CD4-positive, alpha-beta T cell treated with Interleukin-2 at 100 ng/mL for 4 hours (primary cell): Measurements from ENCODE around the gene BZW1.

ENCODE experiments used
- DNase-seq: peaks from one replicate; pipeline ENCODE4 v3.0.0-alpha.2; 2020; ENCODE audit warnings: low spot score

The BZW1 gene

GRCh38 chr2:200811333-200812121, at the start of gene BZW1:
BZW1 (plus strand) TSS chr2:200811910; CDS start chr2:200813218, 1,308 bp downstream.
- peak; percentile 98 for DNase-seq

GRCh38 chr2:200762127-200762526, 49.6 kb upstream of the BZW1 start:
- no peak for DNase-seq

- DNase-seq: no peak
Measured at GRCh38 chr2:200763422-200763821, 48.3 kb upstream of the BZW1 start.

- DNase-seq: no peak
Measured at GRCh38 chr2:200765139-200765951, 46.4 kb upstream of the BZW1 start.

GRCh38 chr2:200765995-200766660, 45.6 kb upstream of the BZW1 start:
- DNase-seq: no peak

- DNase-seq: no peak
Measured at GRCh38 chr2:200767111-200767885, 44.4 kb upstream of the BZW1 start.

GRCh38 chr2:200770847-200771246, 40.9 kb upstream of the BZW1 start:
- DNase-seq: no peak

GRCh38 chr2:200772620-200773019, 39.1 kb upstream of the BZW1 start:
- no peak for DNase-seq

GRCh38 chr2:200773083-200773482, 38.6 kb upstream of the BZW1 start:
- DNase-seq: no peak

GRCh38 chr2:200774920-200775319, 36.8 kb upstream of the BZW1 start:
- no peak for DNase-seq

- no peak for DNase-seq
Measured at GRCh38 chr2:200777275-200777674, 34.4 kb upstream of the BZW1 start.

- DNase-seq: no peak
Measured at GRCh38 chr2:200778038-200778437, 33.7 kb upstream of the BZW1 start.

- DNase-seq: no peak
Measured at GRCh38 chr2:200779214-200779613, 32.5 kb upstream of the BZW1 start.

GRCh38 chr2:200781616-200782015, 30.1 kb upstream of the BZW1 start:
- DNase-seq: no peak

- no peak for DNase-seq
Measured at GRCh38 chr2:200782251-200782650, 29.5 kb upstream of the BZW1 start.

- DNase-seq: no peak
Measured at GRCh38 chr2:200784215-200784614, 27.5 kb upstream of the BZW1 start.

GRCh38 chr2:200786423-200786822, 25.3 kb upstream of the BZW1 start:
- DNase-seq: no peak

- no peak for DNase-seq
Measured at GRCh38 chr2:200786826-200787225, 24.9 kb upstream of the BZW1 start.

- no peak for DNase-seq
Measured at GRCh38 chr2:200787351-200788120, 24.2 kb upstream of the BZW1 start.

GRCh38 chr2:200788121-200788718, 23.5 kb upstream of the BZW1 start:
- no peak for DNase-seq

GRCh38 chr2:200790185-200790584, 21.5 kb upstream of the BZW1 start:
- no peak for DNase-seq
